Suprapubic skin (tissue), 4 donors: Measurements from ENCODE around the gene UBE2K. TPM values are rescaled to one million over a fixed set of nuclear protein-coding genes. Genes with fewer than 3 reads are reported as not detected.
"Not testable (repeated sequence)": the region's sequence is repeated elsewhere in the genome, so short reads cannot be mapped to it uniquely, and the experiment has no call there.

Experiments
- DNase-seq, 2 donors: peaks; one replicate each; pipeline ENCODE4 v3.0.0-alpha.2; 2019; ENCODE audit warnings: low spot score in 2 of 2
- H3K27ac ChIP-seq: fragments of 200-600 bp; sonication (generic); one replicate; pipeline ENCODE4 v1.5.1; 2019
- H3K27me3 ChIP-seq: fragments of 200-600 bp; sonication (generic); one replicate; pipeline ENCODE4 v1.5.1; 2019
- H3K36me3 ChIP-seq: fragments of 200-600 bp; sonication (generic); one replicate; pipeline ENCODE4 v1.5.1; 2019
- H3K4me1 ChIP-seq: fragments of 200-600 bp; sonication (generic); one replicate; pipeline ENCODE4 v1.5.1; 2019
- H3K4me3 ChIP-seq: fragments of 200-600 bp; sonication (generic); one replicate; pipeline ENCODE4 v1.5.1; 2019; ENCODE audit warnings: mild to moderate bottlenecking
- H3K9me3 ChIP-seq: fragments of 200-600 bp; sonication (generic); one replicate; pipeline ENCODE4 v1.5.1; 2019
- CTCF ChIP-seq, 2 donors: fragments of 200-600 bp in 1 of 2; fragments of 450-650 bp in 1 of 2; sonication (generic) in 1 of 2; IDR thresholded peaks; one replicate each; pipeline ENCODE4 v1.5.1; 2016 to 2019; ENCODE audit warnings: antibody characterized with exemption in 2 of 2, mild to moderate bottlenecking in 1 of 2, moderate library complexity in 1 of 2
- EP300 ChIP-seq: sonication (generic); formaldehyde crosslinking; IDR thresholded peaks from one replicate; pipeline ENCODE4 v1.6.1; 2017; ENCODE audit warnings: antibody characterized with exemption
- POLR2A ChIP-seq, 2 donors: fragments of 450-650 bp; IDR thresholded peaks; one replicate each; pipeline ENCODE4 v1.6.1; 2017; ENCODE audit warnings: antibody characterized with exemption in 2 of 2, mild to moderate bottlenecking in 2 of 2, moderate library complexity in 2 of 2
- POLR2AphosphoS5 ChIP-seq, 3 donors: sonication (generic); formaldehyde crosslinking; IDR thresholded peaks; one replicate each; pipeline ENCODE4 v1.6.1; 2017; ENCODE audit warnings: antibody characterized with exemption in 3 of 3
- WGBS: methylation state at CpG from one replicate; pipeline ENCODE4 v1.1.5; 2018; 5-methylcytosine and 5-hydroxymethylcytosine counted together
- total RNA-seq, 4 donors: library from RNA; depleted of rRNA; stranded (reverse); fragments of >200 nt; gene quantifications; one replicate each; pipeline ENCODE4 v1.1.0, GENCODE V29; 2016

The UBE2K gene
- total RNA-seq, 4 donors from 2014 or later = 23.0 to 37.2 (median 31.8) TPM

DNA sequence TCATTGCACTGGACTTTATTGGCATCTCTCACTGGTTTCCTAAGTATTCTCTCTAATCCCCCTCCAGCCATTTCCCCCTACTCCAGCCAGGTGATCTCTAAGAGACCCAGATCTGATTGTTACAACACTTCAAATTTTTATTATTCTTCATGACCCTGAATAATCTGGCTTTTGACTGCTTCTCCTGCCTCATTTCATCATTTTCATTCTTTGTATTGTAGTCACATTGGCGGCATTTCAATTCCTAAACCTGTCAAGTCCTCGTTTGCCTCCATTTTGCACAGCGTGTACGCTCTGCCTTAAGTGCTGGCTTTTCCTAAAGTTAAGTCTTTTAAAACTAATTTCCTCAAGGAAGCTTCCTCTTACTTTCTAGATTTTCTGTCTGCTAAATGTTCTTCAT, 31.6 kb downstream of the UBE2K start:
- no peak for DNase-seq
- Histone ChIP-seq H3K4me1 (peaks cover 3% of the 10 kb centered on the region), H3K4me3 (no peak overlapping the region), H3K9me3 (no peaks in the 10 kb centered on the region), H3K27me3 (no peaks in the 10 kb centered on the region), H3K27ac (no peak overlapping the region), H3K36me3 (no peaks in the 10 kb centered on the region)
- 62% methylated on average over 4 of the region's 4 CpGs for WGBS
- no peak for TF ChIP-seq POLR2AphosphoS5 (IDR thresholded peaks at IDR 0.05)
- no peak for TF ChIP-seq EP300
- TF ChIP-seq POLR2A (IDR thresholded peaks at IDR 0.05) = no peak
- TF ChIP-seq CTCF (IDR thresholded peaks at IDR 0.05) = no peak

- Histone ChIP-seq H3K36me3 (no peaks in the 10 kb centered on the region), H3K9me3 (no peaks in the 10 kb centered on the region), H3K27me3 (no peaks in the 10 kb centered on the region), H3K4me1 (peaks cover 3% of the 10 kb centered on the region), H3K4me3 (no peak overlapping the region), H3K27ac (no peak overlapping the region)
- no peak for TF ChIP-seq POLR2AphosphoS5 (IDR thresholded peaks at IDR 0.05)
- no peak for TF ChIP-seq POLR2A (IDR thresholded peaks at IDR 0.05)
- WGBS = 69% methylated on average over 3 of the region's 3 CpGs
- DNase-seq = no peak
These were observed 32.1 kb downstream of the UBE2K start for GRCh38 chr4:39730072-39730471.

DNA sequence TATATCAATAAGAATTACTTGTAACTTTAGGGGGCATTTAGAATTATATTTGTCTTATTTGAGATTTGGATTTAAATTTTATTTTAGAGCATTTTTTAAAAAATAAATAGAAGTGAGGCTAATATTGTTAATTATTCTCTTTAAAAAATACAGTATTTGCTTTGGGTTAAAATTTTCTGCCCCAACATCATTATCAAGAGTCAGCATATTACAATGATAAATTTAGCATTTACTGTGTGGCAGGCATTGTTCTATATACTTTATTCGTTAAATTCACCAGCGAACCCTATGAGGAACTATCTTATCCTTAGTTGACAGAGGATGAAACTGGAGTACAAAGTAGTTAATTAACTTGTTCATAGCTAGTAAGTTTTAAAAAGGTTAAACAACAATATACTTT, 34.0 kb downstream of the UBE2K start:
- Histone ChIP-seq H3K27ac (no peak overlapping the region), H3K4me1 (peaks cover 3% of the 10 kb centered on the region), H3K36me3 (no peaks in the 10 kb centered on the region), H3K9me3 (no peaks in the 10 kb centered on the region), H3K4me3 (no peak overlapping the region), H3K27me3 (no peaks in the 10 kb centered on the region)
- 88% methylated on average over 2 of the region's 2 CpGs for WGBS
- DNase-seq = no peak
- no peak for TF ChIP-seq CTCF (IDR thresholded peaks at IDR 0.05)
- TF ChIP-seq POLR2A (IDR thresholded peaks at IDR 0.05) = no peak
- no peak for TF ChIP-seq POLR2AphosphoS5 (IDR thresholded peaks at IDR 0.05)
- no peak for TF ChIP-seq EP300

GRCh38 chr4:39732728-39733127, 34.8 kb downstream of the UBE2K start:
- Histone ChIP-seq H3K27me3 (no peaks in the 10 kb centered on the region), H3K4me1 (peaks cover 3% of the 10 kb centered on the region), H3K9me3 (no peaks in the 10 kb centered on the region), H3K36me3 (no peaks in the 10 kb centered on the region), H3K4me3 (no peak overlapping the region), H3K27ac (no peak overlapping the region)
- no peak for TF ChIP-seq POLR2AphosphoS5 (IDR thresholded peaks at IDR 0.05)
- no peak for TF ChIP-seq POLR2A (IDR thresholded peaks at IDR 0.05)
- TF ChIP-seq CTCF (IDR thresholded peaks at IDR 0.05) = no peak
- no peak for TF ChIP-seq EP300
- WGBS = 83% methylated on average over 3 of the region's 3 CpGs
- DNase-seq = no peak

DNA sequence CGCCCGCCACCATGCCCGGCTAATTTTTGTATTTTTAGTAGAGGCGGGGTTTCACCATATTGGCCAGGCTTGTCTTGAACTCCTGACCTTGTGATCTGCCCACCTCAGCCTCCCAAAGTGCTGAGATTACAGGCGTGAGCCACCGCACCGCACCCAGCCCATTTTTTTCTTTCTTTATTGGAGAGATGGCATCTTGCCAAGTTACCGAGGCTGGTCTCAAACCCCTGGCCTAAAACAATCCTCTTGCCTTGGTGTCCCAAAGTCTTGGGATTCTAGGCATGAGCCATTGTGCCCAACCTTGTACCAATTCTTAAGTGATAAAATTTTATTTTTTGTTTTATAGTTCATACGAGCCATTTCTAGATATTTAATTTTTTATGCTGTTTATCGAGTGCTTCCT, 41.7 kb downstream of the UBE2K start:
- not testable (repeated sequence) for H3K9me3 ChIP-seq, DNase-seq, H3K27me3 ChIP-seq, H3K27ac ChIP-seq, H3K4me1 ChIP-seq, H3K4me3 ChIP-seq
- H3K36me3 ChIP-seq = peaks cover 14% of the 10 kb centered on the region
- 94% methylated on average over 10 of the region's 10 CpGs for WGBS

DNA sequence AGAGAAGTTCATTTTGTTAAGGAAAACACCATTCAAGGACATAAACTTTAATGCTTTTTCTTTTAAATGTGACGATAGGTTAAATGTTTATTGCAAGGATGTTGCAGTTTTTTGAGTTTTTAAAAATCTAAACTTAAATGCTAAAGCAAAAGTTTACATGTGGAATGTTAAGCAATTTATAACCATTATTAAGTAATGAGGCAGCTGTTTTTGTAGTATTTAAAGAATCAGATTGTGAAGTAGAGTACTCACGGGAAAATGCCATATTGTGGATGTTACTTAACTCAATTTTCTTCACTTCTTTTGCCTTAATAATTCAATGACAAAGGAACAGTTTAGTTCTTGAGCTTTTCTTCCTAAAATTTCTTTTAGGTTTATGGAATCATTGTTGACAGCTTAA, 43.5 kb downstream of the UBE2K start:
- Histone ChIP-seq H3K9me3 (no peaks in the 10 kb centered on the region), H3K4me3 (no peak overlapping the region), H3K36me3 (peaks cover 22% of the 10 kb centered on the region), H3K27ac (no peak overlapping the region), H3K4me1 (no peaks in the 10 kb centered on the region), H3K27me3 (no peaks in the 10 kb centered on the region)
- no peak for DNase-seq
- WGBS = 94% methylated on average over 2 of the region's 2 CpGs
- no peak for TF ChIP-seq EP300
- TF ChIP-seq CTCF (IDR thresholded peaks at IDR 0.05) = no peak
- no peak for TF ChIP-seq POLR2AphosphoS5 (IDR thresholded peaks at IDR 0.05)
- no peak for TF ChIP-seq POLR2A (IDR thresholded peaks at IDR 0.05)
